Measurements from ENCODE around the gene AK8.

Gene AK8

GRCh38 chr9:132710333-132710732 lies 167.8 kb downstream of the AK8 start:
- H3K4me1 ChIP-seq (ENCODE audit: control insufficient read depth, insufficient read depth, low read length, poor library complexity, severe bottlenecking), result no peaks in the 10 kb centered on the region
- no peak overlapping the region for H3K4me3 ChIP-seq (ENCODE audit: extremely low read depth, insufficient read depth, low read length, poor library complexity, severe bottlenecking)
- 63 to 90% methylated on average over 1 to 5 of the region's 6 CpGs for WGBS, 2 experiments (ENCODE audit: insufficient coverage in 2 of 2)
- no peaks in the 10 kb centered on the region for H3K36me3 ChIP-seq (ENCODE audit: control insufficient read depth, insufficient read depth, low read length)
- H3K27ac ChIP-seq (ENCODE audit: low read depth, low read length, severe bottlenecking), result no peak overlapping the region
- H3K9me3 ChIP-seq (ENCODE audit: control insufficient read depth, low read length), result no peaks in the 10 kb centered on the region

- Histone ChIP-seq H3K4me3 (ENCODE audit: extremely low read depth, insufficient read depth, low read length, poor library complexity, severe bottlenecking) (no peak overlapping the region), H3K4me1 (ENCODE audit: control insufficient read depth, insufficient read depth, low read length, poor library complexity, severe bottlenecking) (no peaks in the 10 kb centered on the region), H3K27ac (ENCODE audit: low read depth, low read length, severe bottlenecking) (no peak overlapping the region), H3K36me3 (ENCODE audit: control insufficient read depth, insufficient read depth, low read length) (no peaks in the 10 kb centered on the region), H3K9me3 (ENCODE audit: control insufficient read depth, low read length) (no peaks in the 10 kb centered on the region)
- WGBS, 2 experiments (ENCODE audit: insufficient coverage in 2 of 2), result 90 to 94% methylated on average over 21 to 22 of the region's 23 CpGs
Measured at GRCh38 chr9:132708769-132709430, 169.2 kb downstream of the AK8 start.

- WGBS, 2 experiments (ENCODE audit: insufficient coverage in 2 of 2), result 91 to 95% methylated on average over 7 to 8 of the region's 8 CpGs
- Histone ChIP-seq H3K4me3 (ENCODE audit: extremely low read depth, insufficient read depth, low read length, poor library complexity, severe bottlenecking) (no peak overlapping the region), H3K36me3 (ENCODE audit: control insufficient read depth, insufficient read depth, low read length) (no peaks in the 10 kb centered on the region), H3K4me1 (ENCODE audit: control insufficient read depth, insufficient read depth, low read length, poor library complexity, severe bottlenecking) (no peaks in the 10 kb centered on the region), H3K27ac (ENCODE audit: low read depth, low read length, severe bottlenecking) (no peak overlapping the region), H3K9me3 (ENCODE audit: control insufficient read depth, low read length) (peaks cover 2% of the 10 kb centered on the region)
Measured at GRCh38 chr9:132708239-132708638, 169.8 kb downstream of the AK8 start.

GRCh38 chr9:132703336-132703735 lies 174.7 kb downstream of the AK8 start:
- Histone ChIP-seq H3K4me1 (ENCODE audit: control insufficient read depth, insufficient read depth, low read length, poor library complexity, severe bottlenecking) (no peaks in the 10 kb centered on the region), H3K9me3 (ENCODE audit: control insufficient read depth, low read length) (peaks cover 18% of the 10 kb centered on the region), H3K4me3 (ENCODE audit: extremely low read depth, insufficient read depth, low read length, poor library complexity, severe bottlenecking) (no peak overlapping the region), H3K36me3 (ENCODE audit: control insufficient read depth, insufficient read depth, low read length) (no peaks in the 10 kb centered on the region), H3K27ac (ENCODE audit: low read depth, low read length, severe bottlenecking) (no peak overlapping the region)
- WGBS, 2 experiments (ENCODE audit: insufficient coverage in 2 of 2), result 86 to 93% methylated on average over 1 to 2 of the region's 2 CpGs

GRCh38 chr9:132702254-132702653 lies 175.8 kb downstream of the AK8 start:
- Histone ChIP-seq H3K27ac (ENCODE audit: low read depth, low read length, severe bottlenecking) (no peak overlapping the region), H3K9me3 (ENCODE audit: control insufficient read depth, low read length) (peaks cover 29% of the 10 kb centered on the region), H3K4me3 (ENCODE audit: extremely low read depth, insufficient read depth, low read length, poor library complexity, severe bottlenecking) (no peak overlapping the region), H3K36me3 (ENCODE audit: control insufficient read depth, insufficient read depth, low read length) (no peaks in the 10 kb centered on the region), H3K4me1 (ENCODE audit: control insufficient read depth, insufficient read depth, low read length, poor library complexity, severe bottlenecking) (no peaks in the 10 kb centered on the region)
- WGBS, 2 experiments (ENCODE audit: insufficient coverage in 2 of 2), result 100% methylated on average over 1 of the region's 1 CpG

GRCh38 chr9:132699956-132700355 lies 178.1 kb downstream of the AK8 start:
- Histone ChIP-seq H3K27ac (ENCODE audit: low read depth, low read length, severe bottlenecking) (no peak overlapping the region), H3K36me3 (ENCODE audit: control insufficient read depth, insufficient read depth, low read length) (no peaks in the 10 kb centered on the region), H3K9me3 (ENCODE audit: control insufficient read depth, low read length) (peaks cover 41% of the 10 kb centered on the region), H3K4me3 (ENCODE audit: extremely low read depth, insufficient read depth, low read length, poor library complexity, severe bottlenecking) (no peak overlapping the region), H3K4me1 (ENCODE audit: control insufficient read depth, insufficient read depth, low read length, poor library complexity, severe bottlenecking) (no peaks in the 10 kb centered on the region)
- no CpG with 5 or more reads among the region's 1 CpG for WGBS, 2 experiments (ENCODE audit: insufficient coverage in 2 of 2)

GRCh38 chr9:132698989-132699388 lies 179.1 kb downstream of the AK8 start:
- H3K9me3 ChIP-seq (ENCODE audit: control insufficient read depth, low read length), result peaks cover 44% of the 10 kb centered on the region
- WGBS, 2 experiments (ENCODE audit: insufficient coverage in 2 of 2), result 93% methylated on average over 3 of the region's 4 CpGs; no CpG with 5 or more reads in 1 of the 2 experiments
- no peak overlapping the region for H3K27ac ChIP-seq (ENCODE audit: low read depth, low read length, severe bottlenecking)
- no peaks in the 10 kb centered on the region for H3K4me1 ChIP-seq (ENCODE audit: control insufficient read depth, insufficient read depth, low read length, poor library complexity, severe bottlenecking)
- H3K36me3 ChIP-seq (ENCODE audit: control insufficient read depth, insufficient read depth, low read length), result no peaks in the 10 kb centered on the region
- no peak overlapping the region for H3K4me3 ChIP-seq (ENCODE audit: extremely low read depth, insufficient read depth, low read length, poor library complexity, severe bottlenecking)

- Histone ChIP-seq H3K36me3 (ENCODE audit: control insufficient read depth, insufficient read depth, low read length) (peaks cover 8% of the 10 kb centered on the region), H3K9me3 (ENCODE audit: control insufficient read depth, low read length) (peaks cover 44% of the 10 kb centered on the region), H3K4me3 (ENCODE audit: extremely low read depth, insufficient read depth, low read length, poor library complexity, severe bottlenecking) (no peak overlapping the region), H3K4me1 (ENCODE audit: control insufficient read depth, insufficient read depth, low read length, poor library complexity, severe bottlenecking) (no peaks in the 10 kb centered on the region), H3K27ac (ENCODE audit: low read depth, low read length, severe bottlenecking) (no peak overlapping the region)
Measured at GRCh38 chr9:132697230-132697629, 180.9 kb downstream of the AK8 start.

GRCh38 chr9:132694144-132694543 lies 183.9 kb downstream of the AK8 start:
- Histone ChIP-seq H3K36me3 (ENCODE audit: control insufficient read depth, insufficient read depth, low read length) (peaks cover 39% of the 10 kb centered on the region), H3K9me3 (ENCODE audit: control insufficient read depth, low read length) (peaks cover 39% of the 10 kb centered on the region), H3K4me1 (ENCODE audit: control insufficient read depth, insufficient read depth, low read length, poor library complexity, severe bottlenecking) (no peaks in the 10 kb centered on the region), H3K27ac (ENCODE audit: low read depth, low read length, severe bottlenecking) (no peak overlapping the region), H3K4me3 (ENCODE audit: extremely low read depth, insufficient read depth, low read length, poor library complexity, severe bottlenecking) (no peak overlapping the region)
- 67 to 100% methylated on average over 1 of the region's 2 CpGs for WGBS, 2 experiments (ENCODE audit: insufficient coverage in 2 of 2)

GRCh38 chr9:132690696-132691095 lies 187.4 kb downstream of the AK8 start:
- Histone ChIP-seq H3K27ac (ENCODE audit: low read depth, low read length, severe bottlenecking) (no peak overlapping the region), H3K4me1 (ENCODE audit: control insufficient read depth, insufficient read depth, low read length, poor library complexity, severe bottlenecking) (no peaks in the 10 kb centered on the region), H3K36me3 (ENCODE audit: control insufficient read depth, insufficient read depth, low read length) (peaks cover 71% of the 10 kb centered on the region), H3K4me3 (ENCODE audit: extremely low read depth, insufficient read depth, low read length, poor library complexity, severe bottlenecking) (no peak overlapping the region), H3K9me3 (ENCODE audit: control insufficient read depth, low read length) (peaks cover 14% of the 10 kb centered on the region)
- WGBS, 2 experiments (ENCODE audit: insufficient coverage in 2 of 2), result 92 to 100% methylated on average over 1 of the region's 1 CpG

GRCh38 chr9:132683873-132684272 lies 194.2 kb downstream of the AK8 start:
- Histone ChIP-seq H3K27ac (ENCODE audit: low read depth, low read length, severe bottlenecking) (no peak overlapping the region), H3K9me3 (ENCODE audit: control insufficient read depth, low read length) (no peaks in the 10 kb centered on the region), H3K4me3 (ENCODE audit: extremely low read depth, insufficient read depth, low read length, poor library complexity, severe bottlenecking) (no peak overlapping the region), H3K36me3 (ENCODE audit: control insufficient read depth, insufficient read depth, low read length) (peaks cover 92% of the 10 kb centered on the region), H3K4me1 (ENCODE audit: control insufficient read depth, insufficient read depth, low read length, poor library complexity, severe bottlenecking) (no peaks in the 10 kb centered on the region)
- WGBS, 2 experiments (ENCODE audit: insufficient coverage in 2 of 2), result 91 to 96% methylated on average over 1 of the region's 1 CpG
